Type B pancreatic cell (in vitro differentiated cells): ENCODE results near the gene ECM2. TPM values are rescaled to one million over a fixed set of nuclear protein-coding genes. Genes with fewer than 3 reads are reported as not detected.

Experiments used
- DNase-seq: peaks from one replicate; pipeline ENCODE4 v3.0.0; 2021; ENCODE audit warnings: mixed read lengths; ENCODE audit not compliant: unreplicated experiment; ENCODE audit errors: extremely low spot score
- H3K27ac Mint-ChIP-seq: 2 replicates; pipeline ENCODE4 v1.8.0; 2021; ENCODE audit warnings: mild to moderate bottlenecking, mixed read lengths
- H3K27me3 Mint-ChIP-seq: 2 replicates; pipeline ENCODE4 v1.8.0; 2021; ENCODE audit warnings: mixed read lengths
- H3K36me3 Mint-ChIP-seq: 2 replicates; pipeline ENCODE4 v1.8.0; 2021; ENCODE audit warnings: mixed read lengths
- H3K4me1 Mint-ChIP-seq: one replicate; pipeline ENCODE4 v1.8.0; 2021; ENCODE audit warnings: mixed read lengths; ENCODE audit not compliant: unreplicated experiment
- H3K4me3 Mint-ChIP-seq: 2 replicates; pipeline ENCODE4 v1.8.0; 2021; ENCODE audit warnings: mild to moderate bottlenecking, mixed read lengths
- H3K9me3 Mint-ChIP-seq: 2 replicates; pipeline ENCODE4 v1.8.0; 2021; ENCODE audit warnings: mixed read lengths
- CTCF ChIP-seq: fragments of 200-600 bp; sonication (generic); conservative IDR thresholded peaks from 2 replicates; pipeline ENCODE4 v1.5.0; 2021; ENCODE audit warnings: antibody characterized with exemption, mild to moderate bottlenecking
- total RNA-seq: library from RNA; stranded (reverse); gene quantifications from 2 replicates; pipeline ENCODE4 v1.2.1, GENCODE V29; 2021; ENCODE audit warnings: low replicate concordance

ECM2 gene
- total RNA-seq, 1 donor from 2014 or later, result 0.51 TPM

- Mint-ChIP-seq H3K9me3 (no peaks in the 10 kb centered on the region), H3K4me3 (no peak overlapping the region), H3K4me1 (no peaks in the 10 kb centered on the region), H3K27me3 (no peaks in the 10 kb centered on the region), H3K36me3 (no peaks in the 10 kb centered on the region), H3K27ac (no peak overlapping the region)
- TF ChIP-seq CTCF, result no peak
- no peak for DNase-seq
Measured at GRCh38 chr9:92516521-92516920, 19.3 kb downstream of the ECM2 start.

GRCh38 chr9:92514635-92515034 lies 21.2 kb downstream of the ECM2 start:
- H3K27ac Mint-ChIP-seq, result no peak overlapping the region
- H3K4me1 Mint-ChIP-seq, result no peaks in the 10 kb centered on the region
- DNase-seq, result no peak
- no peaks in the 10 kb centered on the region for H3K36me3 Mint-ChIP-seq
- H3K9me3 Mint-ChIP-seq, result no peaks in the 10 kb centered on the region
- no peak for TF ChIP-seq CTCF
- H3K27me3 Mint-ChIP-seq, result no peaks in the 10 kb centered on the region
- H3K4me3 Mint-ChIP-seq, result no peak overlapping the region

- Mint-ChIP-seq H3K27me3 (no peaks in the 10 kb centered on the region), H3K9me3 (no peaks in the 10 kb centered on the region), H3K36me3 (no peaks in the 10 kb centered on the region), H3K4me3 (no peak overlapping the region), H3K4me1 (no peaks in the 10 kb centered on the region), H3K27ac (no peak overlapping the region)
- no peak for TF ChIP-seq CTCF
- no peak for DNase-seq
Measured at GRCh38 chr9:92513349-92513748, 22.4 kb downstream of the ECM2 start.

DNA sequence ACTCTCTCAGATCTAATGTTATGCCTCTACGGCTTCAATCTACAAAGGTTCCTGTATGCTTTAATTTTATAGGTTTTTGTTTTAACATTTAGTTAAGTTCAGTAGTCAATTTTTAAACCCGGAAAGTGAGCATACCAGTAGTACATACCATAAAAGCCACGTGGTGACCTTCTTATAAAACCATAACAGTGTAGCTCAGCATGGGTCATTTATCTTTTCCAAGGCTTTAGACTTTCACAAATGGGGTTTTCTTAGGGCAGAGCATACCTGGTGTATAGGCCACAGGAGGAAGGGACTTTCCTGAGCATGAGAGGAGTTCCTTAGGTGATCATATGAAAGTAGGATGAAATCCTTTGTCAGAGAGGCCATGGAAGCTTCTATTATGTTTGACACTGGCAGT lies 23.2 kb downstream of the ECM2 start:
- Mint-ChIP-seq H3K27ac (no peak overlapping the region), H3K27me3 (no peaks in the 10 kb centered on the region)

DNA sequence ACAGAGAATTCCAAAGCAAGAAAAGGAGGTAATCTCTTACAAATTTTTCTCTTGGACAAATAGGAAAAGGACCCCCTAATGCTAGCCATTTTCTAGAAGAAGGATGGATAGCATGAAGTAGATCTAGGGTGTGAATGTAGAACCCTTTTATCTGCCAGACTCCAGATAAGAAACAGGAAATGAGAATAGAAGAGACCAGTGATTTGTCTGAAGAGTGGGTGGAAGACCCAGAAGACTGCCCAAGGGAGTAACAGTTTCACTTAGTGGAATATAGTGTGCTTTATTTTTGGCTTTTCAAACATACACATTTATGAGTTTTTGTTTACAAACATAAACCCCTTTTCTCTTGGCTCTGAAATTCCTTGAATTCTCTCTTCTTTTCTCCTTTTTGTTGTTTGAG lies 25.0 kb downstream of the ECM2 start:
- H3K4me3 Mint-ChIP-seq, result no peak overlapping the region
- no peak overlapping the region for H3K27ac Mint-ChIP-seq
- no peaks in the 10 kb centered on the region for H3K9me3 Mint-ChIP-seq
- DNase-seq, result no peak
- H3K4me1 Mint-ChIP-seq, result no peaks in the 10 kb centered on the region
- no peaks in the 10 kb centered on the region for H3K27me3 Mint-ChIP-seq
- H3K36me3 Mint-ChIP-seq, result no peaks in the 10 kb centered on the region
- TF ChIP-seq CTCF, result no peak

More for the DNA sequence above, 23.2 kb downstream of the ECM2 start:
- no peak for DNase-seq
- H3K4me3 Mint-ChIP-seq, result no peak overlapping the region
- H3K36me3 Mint-ChIP-seq, result no peaks in the 10 kb centered on the region
- no peaks in the 10 kb centered on the region for H3K4me1 Mint-ChIP-seq
- TF ChIP-seq CTCF, result no peak
- H3K9me3 Mint-ChIP-seq, result no peaks in the 10 kb centered on the region

DNA sequence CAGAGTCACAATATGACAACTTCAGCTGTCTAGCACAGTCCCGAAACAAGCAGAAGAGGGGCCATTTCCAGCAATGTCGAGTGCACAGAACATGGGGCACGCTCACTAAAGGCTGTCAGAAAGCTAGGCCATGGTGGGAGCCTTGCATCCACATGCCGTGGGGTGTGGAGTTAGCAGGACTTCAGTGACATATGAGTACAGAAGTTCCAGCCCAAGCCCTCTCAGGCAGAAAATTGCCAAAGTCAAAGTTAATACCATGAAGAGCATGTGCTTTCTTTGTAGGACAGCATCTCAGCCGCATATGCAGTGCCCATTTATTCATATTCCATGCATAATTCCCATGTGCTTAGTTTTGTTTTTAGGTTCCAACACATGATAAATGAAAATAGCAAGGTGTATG lies 26.7 kb downstream of the ECM2 start:
- Mint-ChIP-seq H3K4me3 (no peak overlapping the region), H3K27ac (no peak overlapping the region), H3K9me3 (no peaks in the 10 kb centered on the region), H3K4me1 (no peaks in the 10 kb centered on the region), H3K27me3 (no peaks in the 10 kb centered on the region), H3K36me3 (no peaks in the 10 kb centered on the region)
- no peak for TF ChIP-seq CTCF
- no peak for DNase-seq
